Breast epithelium (tissue), 4 donors: ENCODE results near the gene SIGLEC7. TPM values are rescaled to one million over a fixed set of nuclear protein-coding genes. Genes with fewer than 3 reads are reported as not detected.

Experiments used
- DNase-seq, 2 donors: peaks; one replicate each; pipeline ENCODE4 v3.0.0-alpha.2; 2019; ENCODE audit warnings: low spot score in 2 of 2
- H3K27ac ChIP-seq, 2 donors: fragments of 200-600 bp; sonication (generic) in 1 of 2; one replicate each; pipeline ENCODE4 v1.5.1; 2016 to 2019; ENCODE audit warnings: mild to moderate bottlenecking in 1 of 2
- H3K27me3 ChIP-seq, 2 donors: fragments of 200-600 bp; sonication (generic) in 1 of 2; one replicate each; pipeline versions ENCODE4 v1.5.1 to v1.6.0; 2017 to 2019; ENCODE audit warnings: control low read depth in 1 of 2, mild to moderate bottlenecking in 1 of 2
- H3K36me3 ChIP-seq: fragments of 200-600 bp; one replicate; pipeline ENCODE4 v1.5.1; 2019
- H3K4me1 ChIP-seq, 2 donors: fragments of 200-600 bp; sonication (generic); one replicate each; pipeline ENCODE4 v1.5.1; 2016 to 2019; ENCODE audit warnings: control low read depth in 1 of 2
- H3K4me3 ChIP-seq, 3 donors: fragments of 200-600 bp; sonication (generic); 1 replicate in 2 of 3; 2 replicates in 1 of 3; pipeline ENCODE4 v1.5.1; 2016 to 2019; ENCODE audit warnings: mild to moderate bottlenecking in 3 of 3, moderate library complexity in 2 of 3
- H3K9me3 ChIP-seq, 2 donors: fragments of 200-600 bp; sonication (generic) in 1 of 2; one replicate each; pipeline ENCODE4 v1.5.1; 2016 to 2019; ENCODE audit warnings: control low read depth in 1 of 2
- CTCF ChIP-seq, 3 donors: fragments of 450-650 bp; IDR thresholded peaks; one replicate each; pipeline ENCODE4 v1.5.1; 2016 to 2017; ENCODE audit warnings: antibody characterized with exemption in 3 of 3, mild to moderate bottlenecking in 3 of 3, moderate library complexity in 3 of 3
- POLR2A ChIP-seq: fragments of 450-650 bp; IDR thresholded peaks from one replicate; pipeline ENCODE4 v1.6.1; 2016; ENCODE audit warnings: antibody characterized with exemption, mild to moderate bottlenecking, moderate library complexity
- POLR2AphosphoS5 ChIP-seq, 3 donors: sonication (generic); formaldehyde crosslinking; IDR thresholded peaks; one replicate each; pipeline ENCODE4 v1.6.1; 2017; ENCODE audit warnings: antibody characterized with exemption in 3 of 3
- intact Hi-C: fragments of 100-400 bp; cut with DNase I; formaldehyde crosslinking; loops from one replicate; pipeline ENCODE4 v1.15.1; 2023; ENCODE audit warnings: low total_unique reads
- total RNA-seq, 3 donors: library from RNA; depleted of rRNA; stranded (reverse); fragments of >200 nt; gene quantifications; one replicate each; pipeline ENCODE4 v1.1.0, GENCODE V29; 2016

SIGLEC7 gene
- total RNA-seq, 3 donors from 2014 or later: 0.98 to 3.2 (median 1.8) TPM

- H3K36me3 ChIP-seq: no peaks in the 10 kb centered on the region
- no peaks in the 10 kb centered on the region for H3K9me3 ChIP-seq
- H3K4me3 ChIP-seq: no peak overlapping the region
- intact Hi-C loops: no loop called here
- no peaks in the 10 kb centered on the region for H3K4me1 ChIP-seq
- DNase-seq: no peak
- no peak for TF ChIP-seq POLR2AphosphoS5 (IDR thresholded peaks at IDR 0.05)
- no peak for TF ChIP-seq CTCF (IDR thresholded peaks at IDR 0.05)
- no peak for TF ChIP-seq POLR2A
- peaks cover 0 to 4% of the 10 kb centered on the region in 2 donors for H3K27me3 ChIP-seq
- H3K27ac ChIP-seq: no peak overlapping the region
Observed at GRCh38 chr19:51116736-51117286, 25.3 kb upstream of the SIGLEC7 start.

GRCh38 chr19:51119101-51119500 lies 23.0 kb upstream of the SIGLEC7 start:
- H3K4me3 ChIP-seq: no peak overlapping the region
- H3K27me3 ChIP-seq: peaks cover 0 to 4% of the 10 kb centered on the region in 2 donors
- intact Hi-C loops: no loop called here
- H3K27ac ChIP-seq: no peak overlapping the region
- no peaks in the 10 kb centered on the region for H3K4me1 ChIP-seq
- no peaks in the 10 kb centered on the region for H3K9me3 ChIP-seq
- TF ChIP-seq POLR2AphosphoS5 (IDR thresholded peaks at IDR 0.05) (no peak), POLR2A (no peak), CTCF (IDR thresholded peaks at IDR 0.05) (no peak)
- no peak for DNase-seq
- H3K36me3 ChIP-seq: no peaks in the 10 kb centered on the region

- TF ChIP-seq POLR2AphosphoS5 (IDR thresholded peaks at IDR 0.05) (no peak), POLR2A (no peak), CTCF (IDR thresholded peaks at IDR 0.05) (no peak)
- no peaks in the 10 kb centered on the region for H3K36me3 ChIP-seq
- peak overlapping the region in 1 of 2 donors; percentile 12 for H3K27ac ChIP-seq
- DNase-seq: no peak
- peaks cover 0 to 8% of the 10 kb centered on the region in 2 donors for H3K27me3 ChIP-seq
- H3K4me3 ChIP-seq: no peak overlapping the region
- intact Hi-C loops: no loop called here
- H3K4me1 ChIP-seq: no peaks in the 10 kb centered on the region
- no peaks in the 10 kb centered on the region for H3K9me3 ChIP-seq
Observed at GRCh38 chr19:51119611-51120010, 22.5 kb upstream of the SIGLEC7 start.

GRCh38 chr19:51120160-51120559 lies 21.9 kb upstream of the SIGLEC7 start:
- DNase-seq: no peak
- H3K4me3 ChIP-seq: no peak overlapping the region
- peaks cover 0 to 13% of the 10 kb centered on the region in 2 donors for H3K27me3 ChIP-seq
- H3K36me3 ChIP-seq: no peaks in the 10 kb centered on the region
- H3K9me3 ChIP-seq: no peaks in the 10 kb centered on the region
- no peaks in the 10 kb centered on the region for H3K4me1 ChIP-seq
- intact Hi-C loops: no loop called here
- TF ChIP-seq POLR2A (no peak), CTCF (IDR thresholded peaks at IDR 0.05) (no peak), POLR2AphosphoS5 (IDR thresholded peaks at IDR 0.05) (no peak)
- peak overlapping the region in 1 of 2 donors; percentile 12 for H3K27ac ChIP-seq

GRCh38 chr19:51121257-51121656 lies 20.8 kb upstream of the SIGLEC7 start:
- H3K27ac ChIP-seq: no peak overlapping the region
- H3K9me3 ChIP-seq: no peaks in the 10 kb centered on the region
- TF ChIP-seq CTCF (IDR thresholded peaks at IDR 0.05) (no peak), POLR2A (no peak), POLR2AphosphoS5 (IDR thresholded peaks at IDR 0.05) (no peak)
- H3K36me3 ChIP-seq: no peaks in the 10 kb centered on the region
- H3K27me3 ChIP-seq: peaks cover 0 to 15% of the 10 kb centered on the region in 2 donors
- DNase-seq: no peak
- intact Hi-C loops: no loop called here
- no peak overlapping the region for H3K4me3 ChIP-seq
- no peaks in the 10 kb centered on the region for H3K4me1 ChIP-seq
